Measurements from ENCODE around the gene RGS6. TPM values are rescaled to one million over a fixed set of nuclear protein-coding genes. Genes with fewer than 3 reads are reported as not detected.
"Not testable (repeated sequence)": the region's sequence is repeated elsewhere in the genome, so short reads cannot be mapped to it uniquely, and the experiment has no call there.

Gene RGS6
- total RNA-seq, 1 donor, result not detected

DNA sequence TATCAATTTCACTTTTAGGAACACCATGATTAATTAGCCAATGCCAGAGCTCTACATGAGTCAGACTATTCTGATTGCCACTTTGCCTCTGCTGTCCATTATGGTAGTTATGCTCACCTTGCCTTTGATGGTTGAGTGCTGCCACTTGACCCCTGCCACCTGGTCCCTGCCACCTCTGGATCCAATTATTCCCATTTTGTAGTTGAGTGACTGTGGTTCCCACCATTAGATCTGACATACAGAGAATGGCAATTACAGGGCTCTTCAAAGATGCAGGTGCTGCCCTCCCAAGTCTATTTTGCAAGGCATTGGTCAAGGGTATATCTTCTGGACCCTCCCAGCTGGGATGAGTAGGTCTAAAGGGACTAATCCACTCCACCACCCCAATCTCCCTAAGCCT, 8.3 kb downstream of the RGS6 start:
- H3K4me1 ChIP-seq (ENCODE audit: insufficient read depth, low read length); DNase-seq (ENCODE audit: insufficient read length, low spot score, missing footprints); H3K9me3 ChIP-seq (ENCODE audit: low read depth, low read length); H3K27ac ChIP-seq (ENCODE audit: low read depth, low read length); H2AFZ ChIP-seq (ENCODE audit: low read length); H4K20me1 ChIP-seq (ENCODE audit: insufficient read depth, low read length); H3K36me3 ChIP-seq (ENCODE audit: insufficient read depth, low read length); H3K4me2 ChIP-seq (ENCODE audit: insufficient read depth, low read length); H3K79me2 ChIP-seq (ENCODE audit: insufficient read depth, low read length); H3K4me3 ChIP-seq (ENCODE audit: insufficient read depth, low read length); H3K27me3 ChIP-seq (ENCODE audit: insufficient read depth, low read length): not testable (repeated sequence)

DNA sequence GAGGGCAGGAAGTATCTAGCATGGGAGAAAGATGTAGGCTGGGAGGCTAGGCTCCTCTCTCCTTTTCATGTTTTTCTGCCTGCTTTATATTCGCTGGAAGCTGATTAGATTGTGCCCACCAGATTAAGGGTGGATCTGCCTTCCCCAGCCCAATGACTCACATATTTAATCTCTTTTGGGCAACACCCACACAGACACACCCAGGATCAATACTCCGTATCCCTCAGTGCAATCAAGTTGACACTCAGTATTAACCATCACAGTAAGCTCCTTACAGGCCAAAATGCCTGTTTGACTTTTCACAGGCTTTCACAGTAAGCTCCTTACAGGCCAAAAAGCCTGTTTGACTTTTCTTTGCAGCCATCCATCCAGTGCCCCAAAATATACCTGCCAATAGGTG, 9.4 kb downstream of the RGS6 start:
- H3K79me2 ChIP-seq (ENCODE audit: insufficient read depth, low read length); DNase-seq (ENCODE audit: insufficient read length, low spot score, missing footprints); H3K36me3 ChIP-seq (ENCODE audit: insufficient read depth, low read length); H3K4me1 ChIP-seq (ENCODE audit: insufficient read depth, low read length); H3K27me3 ChIP-seq (ENCODE audit: insufficient read depth, low read length); H3K27ac ChIP-seq (ENCODE audit: low read depth, low read length); H3K9me3 ChIP-seq (ENCODE audit: low read depth, low read length); H4K20me1 ChIP-seq (ENCODE audit: insufficient read depth, low read length); H3K4me3 ChIP-seq (ENCODE audit: insufficient read depth, low read length); H3K4me2 ChIP-seq (ENCODE audit: insufficient read depth, low read length); H2AFZ ChIP-seq (ENCODE audit: low read length): not testable (repeated sequence)

DNA sequence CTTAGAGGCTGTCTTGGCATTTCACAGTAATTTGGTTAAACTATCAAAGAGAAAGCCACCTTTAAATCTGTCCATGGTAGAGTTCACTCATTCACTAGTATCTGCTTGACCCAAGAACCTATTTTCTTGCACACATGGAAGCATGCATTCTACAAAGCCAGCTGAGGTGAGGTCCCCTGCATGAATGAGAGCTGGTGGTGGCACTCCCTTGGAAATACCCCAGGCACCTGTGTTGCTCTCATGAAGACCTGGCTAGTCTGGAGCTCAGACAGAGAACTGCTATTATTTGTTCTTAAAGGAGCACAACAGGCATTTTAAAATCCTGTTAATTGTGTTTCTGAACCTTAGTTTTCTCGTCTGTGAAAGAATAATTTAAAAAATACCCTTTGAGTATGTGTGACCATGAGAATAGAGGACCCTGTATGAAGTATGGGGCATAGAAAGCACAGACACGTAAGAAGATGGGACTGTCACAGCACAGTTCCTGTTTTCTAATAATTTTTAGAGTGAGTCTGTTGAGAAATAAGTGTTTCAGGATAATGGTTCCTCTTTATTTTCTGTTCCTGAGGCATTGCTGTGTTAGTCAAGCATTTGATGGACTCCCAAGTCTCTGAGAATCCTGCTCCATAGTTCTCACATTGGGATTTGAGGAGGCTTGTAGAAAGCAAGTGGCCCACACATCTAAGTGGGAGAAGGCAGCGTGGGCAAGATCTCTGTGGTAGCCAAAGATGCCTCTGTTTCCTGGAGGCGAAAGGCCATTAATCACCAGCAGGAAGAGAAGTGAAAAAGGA, 10.9 kb downstream of the RGS6 start:
- DNase-seq (ENCODE audit: insufficient read length, low spot score, missing footprints), result no peak
- H4K20me1 ChIP-seq (ENCODE audit: insufficient read depth, low read length), result no peaks in the 10 kb centered on the region
- H2AFZ ChIP-seq (ENCODE audit: low read length), result no peak overlapping the region
- no peaks in the 10 kb centered on the region for H3K27me3 ChIP-seq (ENCODE audit: insufficient read depth, low read length)
- no peak overlapping the region for H3K4me2 ChIP-seq (ENCODE audit: insufficient read depth, low read length)
- peaks cover 2% of the 10 kb centered on the region for H3K9me3 ChIP-seq (ENCODE audit: low read depth, low read length)
- no peaks in the 10 kb centered on the region for H3K4me1 ChIP-seq (ENCODE audit: insufficient read depth, low read length)
- TF ChIP-seq, protein P1, sequence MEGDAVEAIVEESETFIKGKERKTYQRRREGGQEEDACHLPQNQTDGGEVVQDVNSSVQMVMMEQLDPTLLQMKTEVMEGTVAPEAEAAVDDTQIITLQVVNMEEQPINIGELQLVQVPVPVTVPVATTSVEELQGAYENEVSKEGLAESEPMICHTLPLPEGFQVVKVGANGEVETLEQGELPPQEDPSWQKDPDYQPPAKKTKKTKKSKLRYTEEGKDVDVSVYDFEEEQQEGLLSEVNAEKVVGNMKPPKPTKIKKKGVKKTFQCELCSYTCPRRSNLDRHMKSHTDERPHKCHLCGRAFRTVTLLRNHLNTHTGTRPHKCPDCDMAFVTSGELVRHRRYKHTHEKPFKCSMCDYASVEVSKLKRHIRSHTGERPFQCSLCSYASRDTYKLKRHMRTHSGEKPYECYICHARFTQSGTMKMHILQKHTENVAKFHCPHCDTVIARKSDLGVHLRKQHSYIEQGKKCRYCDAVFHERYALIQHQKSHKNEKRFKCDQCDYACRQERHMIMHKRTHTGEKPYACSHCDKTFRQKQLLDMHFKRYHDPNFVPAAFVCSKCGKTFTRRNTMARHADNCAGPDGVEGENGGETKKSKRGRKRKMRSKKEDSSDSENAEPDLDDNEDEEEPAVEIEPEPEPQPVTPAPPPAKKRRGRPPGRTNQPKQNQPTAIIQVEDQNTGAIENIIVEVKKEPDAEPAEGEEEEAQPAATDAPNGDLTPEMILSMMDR (IDR thresholded peaks at IDR 0.05; ENCODE audit: extremely low read depth, low read depth, low read length), result no peak
- H3K36me3 ChIP-seq (ENCODE audit: insufficient read depth, low read length), result no peaks in the 10 kb centered on the region
- H3K4me3 ChIP-seq (ENCODE audit: insufficient read depth, low read length), result no peak overlapping the region
- no peaks in the 10 kb centered on the region for H3K79me2 ChIP-seq (ENCODE audit: insufficient read depth, low read length)
- H3K27ac ChIP-seq (ENCODE audit: low read depth, low read length), result no peak overlapping the region

DNA sequence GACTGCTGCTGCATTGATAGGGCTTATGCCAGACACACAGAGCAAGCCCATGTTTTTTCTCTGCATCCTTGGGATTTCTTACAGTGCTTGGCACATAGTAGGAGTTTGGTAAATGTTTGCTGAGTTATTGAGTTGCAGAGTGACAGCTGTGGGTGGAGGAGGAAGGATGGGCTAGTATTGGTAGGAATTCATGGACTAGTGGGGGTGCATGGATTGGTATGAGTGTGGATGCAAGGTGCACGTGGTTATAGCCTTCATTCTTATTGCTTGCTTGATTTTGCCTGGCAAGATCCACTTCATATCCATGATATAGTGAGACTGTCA, 11.4 kb downstream of the RGS6 start:
- Histone ChIP-seq H3K4me1 (ENCODE audit: insufficient read depth, low read length) (no peaks in the 10 kb centered on the region), H3K4me2 (ENCODE audit: insufficient read depth, low read length) (no peak overlapping the region), H3K4me3 (ENCODE audit: insufficient read depth, low read length) (no peak overlapping the region), H3K27ac (ENCODE audit: low read depth, low read length) (no peak overlapping the region), H3K27me3 (ENCODE audit: insufficient read depth, low read length) (no peaks in the 10 kb centered on the region), H3K79me2 (ENCODE audit: insufficient read depth, low read length) (no peaks in the 10 kb centered on the region), H4K20me1 (ENCODE audit: insufficient read depth, low read length) (no peaks in the 10 kb centered on the region), H3K9me3 (ENCODE audit: low read depth, low read length) (peaks cover 2% of the 10 kb centered on the region), H3K36me3 (ENCODE audit: insufficient read depth, low read length) (no peaks in the 10 kb centered on the region), H2AFZ (ENCODE audit: low read length) (no peak overlapping the region)
- no peak for DNase-seq (ENCODE audit: insufficient read length, low spot score, missing footprints)
- TF ChIP-seq, protein P1 (IDR thresholded peaks at IDR 0.05; ENCODE audit: extremely low read depth, low read depth, low read length), result no peak

DNA sequence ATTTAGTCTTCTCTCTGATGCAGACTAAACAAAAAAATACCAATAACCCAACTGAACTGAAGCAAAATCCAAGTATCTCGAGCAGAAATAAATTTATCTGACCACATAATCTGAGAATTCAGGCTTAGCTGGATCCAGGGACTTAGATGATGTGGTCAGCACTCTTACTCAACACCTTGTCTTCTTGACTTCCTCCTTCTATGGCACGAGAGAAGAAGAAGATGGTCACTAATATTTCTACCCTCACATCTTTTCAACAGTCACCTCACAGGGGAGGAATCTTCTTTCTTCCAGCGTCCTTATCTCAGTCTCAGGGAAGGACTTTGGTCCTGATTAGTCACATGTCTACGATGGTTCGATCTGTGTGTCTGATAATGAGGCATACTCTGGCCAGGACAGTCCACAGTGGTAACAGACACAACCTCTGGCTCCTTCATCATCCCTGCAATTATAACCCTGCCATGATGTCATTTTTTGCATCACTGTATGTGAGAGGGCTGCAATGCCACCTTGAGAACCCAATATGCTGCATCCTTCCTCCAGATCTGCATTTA, 15.8 kb downstream of the RGS6 start:
- no peaks in the 10 kb centered on the region for H4K20me1 ChIP-seq (ENCODE audit: insufficient read depth, low read length)
- H3K4me1 ChIP-seq (ENCODE audit: insufficient read depth, low read length), result no peaks in the 10 kb centered on the region
- no peaks in the 10 kb centered on the region for H3K36me3 ChIP-seq (ENCODE audit: insufficient read depth, low read length)

More for the DNA sequence above, 15.8 kb downstream of the RGS6 start:
- no peaks in the 10 kb centered on the region for H3K27me3 ChIP-seq (ENCODE audit: insufficient read depth, low read length)
- no peaks in the 10 kb centered on the region for H3K79me2 ChIP-seq (ENCODE audit: insufficient read depth, low read length)
- H3K4me2 ChIP-seq (ENCODE audit: insufficient read depth, low read length), result no peak overlapping the region
- TF ChIP-seq, protein P1 (IDR thresholded peaks at IDR 0.05; ENCODE audit: extremely low read depth, low read depth, low read length), result no peak
- H2AFZ ChIP-seq (ENCODE audit: low read length), result no peak overlapping the region
- no peaks in the 10 kb centered on the region for H3K9me3 ChIP-seq (ENCODE audit: low read depth, low read length)
- no peak for DNase-seq (ENCODE audit: insufficient read length, low spot score, missing footprints)
- no peak overlapping the region for H3K27ac ChIP-seq (ENCODE audit: low read depth, low read length)
- H3K4me3 ChIP-seq (ENCODE audit: insufficient read depth, low read length), result no peak overlapping the region

Data from osteoblast (primary cell).